K562 (cell line): ENCODE results near the gene RBFOX2. TPM values are rescaled to one million over a fixed set of nuclear protein-coding genes. Genes with fewer than 3 reads are reported as not detected.

Experiments used
- ATAC-seq: fragments of 200-7000 bp; cut with Tn5 transposase; 3 replicates; pipeline ENCODE4 v1.9.1; 2020; ENCODE audit warnings: moderate library complexity
- BruUV-seq: library from RNA; stranded (reverse); fragments of 400-500 nt; replicated peaks from 2 replicates; lab custom pipeline; 2021; lab: Mats Ljungman, UMichigan
- CTCF ChIA-PET: fragments of 300-600 bp; formaldehyde crosslinking; extraction: SDS; loops from one replicate; lab custom pipeline; 2021; ENCODE audit warnings: low intra/inter-chr PET ratio; lab: Yijun Ruan, JAX
- POLR2A ChIA-PET: fragments of 300-600, 350-650 bp; sonication (Branson Sonifier 250); formaldehyde crosslinking; extraction: SDS; loops from one replicate; lab custom pipeline; 2021; ENCODE audit warnings: antibody characterized with exemption, inconsistent platforms; lab: Yijun Ruan, JAX
- DNase-seq, 4 experiments: peaks; one replicate each; pipeline versions ENCODE4 v3.0.0 to v3.0.0-alpha.2; 2011 to 2018; ENCODE audit warnings: low spot score in 3 of 4, mixed read lengths in 3 of 4; ENCODE audit errors: extremely low read depth in 1 of 4
- FAIRE-seq: peaks from 2 replicates; lab custom pipeline; 2011; peaks lifted over from hg19 to GRCh38; lab: Jason Lieb, UNC
- H2AFZ ChIP-seq: 2 replicates; pipeline ENCODE4 v1.6.0; 2011; ENCODE audit warnings: low read depth, low read length, control low read depth, inconsistent platforms
- H3K27ac ChIP-seq: fragments of 200-600 bp; 3 replicates; pipeline ENCODE4 v1.8.0; 2011; ENCODE audit warnings: low read depth, mild to moderate bottlenecking, control low read depth, inconsistent platforms, low read length, moderate library complexity, mixed read lengths; ENCODE audit errors: extremely low read depth
- H3K27me3 ChIP-seq, 2 experiments: fragments of 300-600 bp in 1 of 2; 2 replicates in 1 of 2; 3 replicates in 1 of 2; pipeline versions ENCODE4 v1.6.0 to v1.8.0; 2011; ENCODE audit warnings: inconsistent platforms in 2 of 2, low read length in 2 of 2, mild to moderate bottlenecking in 1 of 2, mixed read lengths in 1 of 2, moderate library complexity in 1 of 2; ENCODE audit not compliant: control insufficient read depth in 2 of 2, insufficient read depth in 2 of 2
- H3K36me3 ChIP-seq: fragments of 300-600 bp; 3 replicates; pipeline ENCODE4 v1.8.0; 2011; ENCODE audit warnings: mild to moderate bottlenecking, low read length, inconsistent platforms; ENCODE audit not compliant: control insufficient read depth, insufficient read depth
- H3K4me1 ChIP-seq, 2 experiments: fragments of 200-600 bp in 1 of 2; replicated peaks in 1 of 2; 2 replicates in 1 of 2; 3 replicates in 1 of 2; pipeline versions ENCODE4 v1.5.1 to v1.8.0; 2011; ENCODE audit warnings: inconsistent platforms in 2 of 2, low read length in 2 of 2, mild to moderate bottlenecking in 1 of 2, mixed read lengths in 1 of 2, moderate library complexity in 1 of 2; ENCODE audit not compliant: control insufficient read depth in 2 of 2, insufficient read depth in 2 of 2
- H3K4me2 ChIP-seq: 2 replicates; pipeline ENCODE4 v1.6.1; 2011; ENCODE audit warnings: low read length, control low read depth, inconsistent platforms, mixed read lengths; ENCODE audit not compliant: insufficient read depth
- H3K4me3 ChIP-seq: fragments of 200-600 bp; sonication (generic), shearing (Covaris generic); 2 replicates; pipeline ENCODE4 v1.5.1; 2016; ENCODE audit warnings: control low read depth, inconsistent platforms
- H3K79me2 ChIP-seq: fragments of 200-600 bp; 3 replicates; pipeline ENCODE4 v1.8.0; 2011; ENCODE audit warnings: low read length, inconsistent platforms; ENCODE audit not compliant: control insufficient read depth, insufficient read depth
- H3K9ac ChIP-seq, 2 experiments: 2 replicates each; pipeline versions ENCODE4 v1.6.0 to v1.6.1; 2011; ENCODE audit warnings: low read depth in 2 of 2, low read length in 2 of 2, control low read depth in 1 of 2, inconsistent platforms in 1 of 2, mild to moderate bottlenecking in 1 of 2, mixed read lengths in 1 of 2; ENCODE audit not compliant: insufficient read depth in 1 of 2
- H3K9me1 ChIP-seq: one replicate; pipeline ENCODE4 v1.6.0; 2011; ENCODE audit warnings: inconsistent platforms, mild to moderate bottlenecking, low read length, moderate library complexity; ENCODE audit not compliant: control insufficient read depth, insufficient read depth
- H3K9me3 ChIP-seq: replicated peaks from 2 replicates; pipeline ENCODE4 v1.5.1; 2011; ENCODE audit warnings: low read depth, low read length, inconsistent platforms; ENCODE audit not compliant: control insufficient read depth, insufficient read depth
- H4K20me1 ChIP-seq: replicated peaks from 2 replicates; pipeline ENCODE4 v1.6.1; 2011; ENCODE audit warnings: low read length, inconsistent platforms, mixed read lengths; ENCODE audit not compliant: control insufficient read depth, insufficient read depth
- CHD2 ChIP-seq: IDR thresholded peaks from 2 replicates; pipeline ENCODE4 v1.6.1; 2011; ENCODE audit warnings: low read depth, low read length
- FOXK2 ChIP-seq, 2 experiments: fragments of 450-650 bp; IDR thresholded peaks in 1 of 2; conservative IDR thresholded peaks in 1 of 2; 2 replicates each; pipeline ENCODE4 v1.6.1; 2016; ENCODE audit warnings: low read depth in 2 of 2, mild to moderate bottlenecking in 1 of 2
- RBBP5 ChIP-seq: fragments of 200-600 bp; sonication (generic); IDR thresholded peaks from 2 replicates; pipeline ENCODE4 v1.6.1; 2012; ENCODE audit warnings: borderline replicate concordance, mild to moderate bottlenecking, low read length, control low read depth, inconsistent platforms; ENCODE audit not compliant: insufficient read depth, poor library complexity, severe bottlenecking
- SAP30 ChIP-seq: fragments of 200-600 bp; sonication (generic); IDR thresholded peaks from 2 replicates; pipeline ENCODE4 v1.6.1; 2012; ENCODE audit warnings: borderline replicate concordance, low read depth, mild to moderate bottlenecking, moderate library complexity, low read length, control low read depth, inconsistent platforms; ENCODE audit not compliant: insufficient read depth, poor library complexity, severe bottlenecking
- SMARCC2 ChIP-seq: fragments of 450-650 bp; IDR thresholded peaks from 2 replicates; pipeline ENCODE4 v1.6.1; 2017; ENCODE audit warnings: antibody characterized with exemption, moderate library complexity, mild to moderate bottlenecking, low read depth
- WGBS: fragments of 100-300 bp; shearing (Covaris generic); methylation state at CpG from one replicate; pipeline ENCODE4 v1.1.6; 2016; ENCODE audit warnings: low coverage, mixed read lengths; ENCODE audit not compliant: insufficient coverage; ENCODE audit errors: missing lambda C conversion rate; 5-methylcytosine and 5-hydroxymethylcytosine counted together
- in situ Hi-C: fragments of 300-500 bp; cut with MboI; formaldehyde crosslinking; loops from 4 replicates; pipeline ENCODE4 v1.15.0; 2018; ENCODE audit warnings: inconsistent platforms, mixed read lengths
- intact Hi-C: fragments of 100-400 bp; cut with micrococcal nuclease; formaldehyde crosslinking; loops from 2 replicates; pipeline ENCODE4 v1.14.2; 2022
- polyA plus RNA-seq, 8 experiments: library from polyadenylated mRNA; depleted of rRNA in 4 of 8; stranded (reverse) in 5 of 8; unstranded in 3 of 8; fragments of >200 nt; fragmentation: Nextera tagmentation in 2 of 8; fragmentation: Illumina TruSeq in 1 of 8; extraction: Ambion mirVana in 2 of 8; extraction: Trizol in 1 of 8; gene quantifications; 2 replicates each; pipeline versions ENCODE4 v1.2.1 to v1.2.3, GENCODE V29; 2011 to 2014; ENCODE audit warnings: inconsistent platforms in 1 of 8, missing spikeins in 1 of 8
- total RNA-seq, 7 experiments: library from RNA; depleted of rRNA in 6 of 7; stranded (reverse); fragments of >200 nt in 6 of 7; fragmentation: Illumina TruSeq in 2 of 7; extraction: Trizol in 2 of 7; gene quantifications; 2 replicates each; pipeline versions ENCODE4 v1.2.1 to v1.2.3, GENCODE V29; 2011 to 2021; ENCODE audit warnings: low replicate concordance in 1 of 7
- TF ChIP-seq, protein P1 (sequence below): fragments of 450-650 bp; formaldehyde crosslinking; IDR thresholded peaks from 2 replicates; pipeline ENCODE4 v1.4.0; 2022; ENCODE audit warnings: missing genetic modification characterization

RBFOX2 gene
- total and polyA plus RNA-seq, 9 of the 15 experiments (the other 6 are each of a cell fraction or from before 2014, with no cell fraction given) = 5.8 to 24.8 (median 14.2) TPM

DNA sequence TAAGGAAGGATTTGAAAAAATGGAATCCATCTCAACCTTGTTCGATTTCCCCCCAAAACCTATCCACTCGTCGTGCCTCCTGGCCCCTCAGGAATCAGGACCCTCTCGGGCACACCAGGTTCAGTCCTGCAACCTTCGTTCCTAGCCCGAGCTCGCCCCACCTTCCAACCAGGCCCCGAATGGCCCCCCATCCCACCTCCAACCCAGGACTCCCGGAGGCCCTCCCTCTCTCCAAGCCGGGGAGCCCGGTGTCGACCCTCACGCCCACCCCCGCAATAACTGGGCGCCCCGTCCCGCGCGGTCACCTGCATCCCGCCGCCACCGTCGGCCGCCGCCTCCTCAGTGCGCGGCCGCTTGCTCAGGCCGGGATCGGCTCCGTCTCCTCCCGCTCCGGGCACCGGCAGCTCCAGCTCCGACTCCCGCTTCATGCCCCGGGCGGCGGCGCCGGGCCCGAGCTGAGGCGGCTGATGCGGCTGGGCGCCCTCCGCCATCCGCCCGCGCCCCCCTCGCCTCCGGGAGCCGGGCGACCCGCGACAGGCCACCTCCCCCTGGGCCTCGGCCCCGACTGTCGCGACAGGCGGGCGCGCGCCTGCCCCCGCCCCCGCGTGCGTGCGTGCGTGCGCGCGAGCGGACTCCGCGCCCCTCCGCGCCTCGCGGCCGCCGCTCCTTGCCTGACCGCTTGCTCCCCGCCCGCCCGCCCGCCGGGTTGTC is 534 bp downstream of the RBFOX2 start (continued):
- TF ChIP-seq FOXK2 (conservative IDR thresholded peaks at IDR 0.05 in 1 of 2, IDR thresholded peaks at IDR 0.05 in 1 of 2; ENCODE audit: low read depth in 2 of 2) = no peak
- TF ChIP-seq, protein P1, sequence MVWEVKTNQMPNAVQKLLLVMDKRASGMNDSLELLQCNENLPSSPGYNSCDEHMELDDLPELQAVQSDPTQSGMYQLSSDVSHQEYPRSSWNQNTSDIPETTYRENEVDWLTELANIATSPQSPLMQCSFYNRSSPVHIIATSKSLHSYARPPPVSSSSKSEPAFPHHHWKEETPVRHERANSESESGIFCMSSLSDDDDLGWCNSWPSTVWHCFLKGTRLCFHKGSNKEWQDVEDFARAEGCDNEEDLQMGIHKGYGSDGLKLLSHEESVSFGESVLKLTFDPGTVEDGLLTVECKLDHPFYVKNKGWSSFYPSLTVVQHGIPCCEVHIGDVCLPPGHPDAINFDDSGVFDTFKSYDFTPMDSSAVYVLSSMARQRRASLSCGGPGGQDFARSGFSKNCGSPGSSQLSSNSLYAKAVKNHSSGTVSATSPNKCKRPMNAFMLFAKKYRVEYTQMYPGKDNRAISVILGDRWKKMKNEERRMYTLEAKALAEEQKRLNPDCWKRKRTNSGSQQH (CRISPR knock-in tag) = no peak
- peak; percentile 81 for TF ChIP-seq RBBP5
- TF ChIP-seq SMARCC2 = no peak
- TF ChIP-seq CHD2 = no peak

DNA sequence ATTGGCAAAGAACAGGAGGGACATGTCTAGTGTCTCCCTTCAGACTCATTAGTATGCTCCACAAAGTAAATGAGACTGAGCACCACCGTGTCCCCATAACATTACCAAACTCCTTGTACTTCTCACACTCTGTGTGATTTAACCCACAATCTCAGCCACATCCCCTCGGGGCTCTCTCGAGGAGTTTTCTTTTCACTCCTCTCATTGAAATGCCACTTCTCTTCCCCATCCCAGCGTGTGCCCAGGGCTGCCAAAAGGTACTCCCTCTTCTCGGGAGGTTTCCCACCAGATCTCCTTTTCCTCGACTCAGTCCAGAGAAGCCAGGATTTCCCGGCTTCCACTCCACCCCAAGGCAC is 1.1 kb downstream of the RBFOX2 start:
- Histone ChIP-seq H3K79me2 (peaks cover 34% of the 10 kb centered on the region), H3K4me1 (peaks cover 5 to 12% of the 10 kb centered on the region in 2 experiments; a peak in 3 of 5 replicates), H2AFZ (peak overlapping the region; percentile 26; the same call in 1 of the 2 replicates), H3K27ac (peak overlapping the region; percentile 66; the same call in 1 of the 3 replicates), H3K9me3 (no peaks in the 10 kb centered on the region)
- DNase-seq (no peak), FAIRE-seq (no peak)
- TF ChIP-seq SAP30 = no peak
- TF ChIP-seq, all 486 proteins: peak for 0
- Histone ChIP-seq H3K4me2 (peak overlapping the region; percentile 88), H3K9me1 (no peaks in the 10 kb centered on the region), H3K36me3 (no peaks in the 10 kb centered on the region; the same call in 2 of the 3 replicates), H3K4me3 (peak overlapping the region; percentile 73), H4K20me1 (no peaks in the 10 kb centered on the region), H3K9ac (peak overlapping the region; percentile 66 to 95), H3K27me3 (no peaks in the 10 kb centered on the region)
- ChIA-PET POLR2A (interaction anchor here (1.5 to 2.3 kb wide), 3 partner anchors 9 to 21 kb away, joined by 6 to 9 read pairs (median 9); no protein-coding TSS in a partner anchor), CTCF (no interaction called here)
- intact Hi-C loops = loop anchor here (10.0 kb wide), 1 partner anchor 93 kb away; no protein-coding TSS in a partner anchor
- ATAC-seq = no peak
- WGBS = 4% methylated on average over 5 of the region's 7 CpGs
- TSS peak; percentile 55 for BruUV-seq
- in situ Hi-C loops = no loop called here
